GM23338 (cell line): ENCODE measurements around the gene TTC1. TPM values are rescaled to one million over a fixed set of nuclear protein-coding genes. Genes with fewer than 3 reads are reported as not detected.
A peak's percentile ranks its signal among the peaks of the same experiment; 100 is the strongest.

Source experiments
- ATAC-seq: fragments of 200-7000 bp; cut with Tn5 transposase; 3 replicates; pipeline ENCODE4 v1.9.1; 2020
- DNase-seq: peaks from one replicate; pipeline ENCODE4 v3.0.0-alpha.2; 2015; ENCODE audit warnings: low spot score
- H2AFZ ChIP-seq: fragments of 200-600 bp; sonication (generic); 2 replicates; pipeline ENCODE4 v1.8.0; 2016; ENCODE audit warnings: antibody characterized with exemption, mild to moderate bottlenecking, moderate library complexity
- H3F3A ChIP-seq: fragments of 200-600 bp; sonication (generic); replicated peaks from 2 replicates; pipeline ENCODE4 v1.8.0; 2017; ENCODE audit warnings: antibody characterized with exemption, mixed run types, low read depth
- H3K27ac ChIP-seq: fragments of 200-600 bp; sonication (generic); 2 replicates; pipeline ENCODE4 v1.6.1; 2016; ENCODE audit warnings: low read depth
- H3K27me3 ChIP-seq: fragments of 200-600 bp; sonication (generic); 2 replicates; pipeline ENCODE4 v1.8.0; 2016; ENCODE audit warnings: mild to moderate bottlenecking, mixed run types, moderate library complexity; ENCODE audit not compliant: insufficient read depth
- H3K36me3 ChIP-seq: fragments of 200-600 bp; sonication (generic); 2 replicates; pipeline ENCODE4 v1.8.0; 2016; ENCODE audit warnings: mild to moderate bottlenecking; ENCODE audit not compliant: insufficient read depth
- H3K4me1 ChIP-seq: fragments of 200-600 bp; sonication (generic); 2 replicates; pipeline ENCODE4 v1.8.0; 2016; ENCODE audit warnings: mild to moderate bottlenecking, moderate library complexity; ENCODE audit not compliant: insufficient read depth
- H3K4me2 ChIP-seq: fragments of 200-600 bp; sonication (generic); 2 replicates; pipeline ENCODE4 v1.7.1; 2017; ENCODE audit warnings: mixed run types
- H3K4me3 ChIP-seq: fragments of 200-600 bp; sonication (generic); 2 replicates; pipeline ENCODE4 v1.6.1; 2016; ENCODE audit warnings: mixed run types
- H3K79me2 ChIP-seq: fragments of 200-600 bp; sonication (generic); replicated peaks from 2 replicates; pipeline ENCODE4 v1.8.0; 2017; ENCODE audit warnings: mild to moderate bottlenecking; ENCODE audit not compliant: insufficient read depth
- H3K9me2 ChIP-seq: fragments of 200-600 bp; sonication (generic); 2 replicates; pipeline ENCODE4 v1.8.0; 2017; ENCODE audit not compliant: insufficient read depth
- H4K20me1 ChIP-seq: fragments of 200-600 bp; sonication (generic); replicated peaks from 2 replicates; pipeline ENCODE4 v1.8.0; 2017; ENCODE audit warnings: mild to moderate bottlenecking; ENCODE audit not compliant: insufficient read depth
- H3K27ac Mint-ChIP-seq: 2 replicates; pipeline ENCODE4 v1.8.0; 2020; ENCODE audit warnings: inconsistent platforms, mild to moderate bottlenecking, moderate library complexity, mixed read lengths
- H3K27me3 Mint-ChIP-seq: 3 replicates; pipeline ENCODE4 v1.8.0; 2022; ENCODE audit warnings: low read depth, mild to moderate bottlenecking, moderate library complexity, mixed read lengths, inconsistent platforms; ENCODE audit not compliant: insufficient read depth, poor library complexity
- H3K36me3 Mint-ChIP-seq: 3 replicates; pipeline ENCODE4 v1.8.0; 2021; ENCODE audit warnings: low read depth, mild to moderate bottlenecking, inconsistent platforms, moderate library complexity, mixed read lengths
- H3K4me1 Mint-ChIP-seq: 3 replicates; pipeline ENCODE4 v1.8.0; 2020; ENCODE audit warnings: mild to moderate bottlenecking, inconsistent platforms, mixed read lengths
- H3K4me3 Mint-ChIP-seq: 3 replicates; pipeline ENCODE4 v1.8.0; 2021; ENCODE audit warnings: moderate library complexity, mild to moderate bottlenecking, inconsistent platforms, mixed read lengths
- H3K9me3 Mint-ChIP-seq: 3 replicates; pipeline ENCODE4 v1.8.0; 2020; ENCODE audit warnings: moderate library complexity, mild to moderate bottlenecking, inconsistent platforms, mixed read lengths
- CREB1 ChIP-seq: fragments of 250-450 bp; sonication (Bioruptor Pico); IDR thresholded peaks from 2 replicates; pipeline ENCODE4 v1.5.0; 2020; ENCODE audit warnings: low read depth, mild to moderate bottlenecking, moderate library complexity
- EZH2 ChIP-seq: fragments of 200-600 bp; sonication (generic); IDR thresholded peaks from one replicate; pipeline ENCODE4 v1.8.0; 2017; ENCODE audit warnings: antibody characterized with exemption, mild to moderate bottlenecking, low read depth; ENCODE audit not compliant: unreplicated experiment
- EZH2phosphoT487 ChIP-seq: fragments of 200-600 bp; sonication (generic); IDR thresholded peaks from one replicate; pipeline ENCODE4 v1.8.1; 2018; ENCODE audit warnings: antibody characterized with exemption; ENCODE audit not compliant: unreplicated experiment
- JUNB ChIP-seq: IDR thresholded peaks from one replicate; pipeline ENCODE4 v1.6.1; 2016; ENCODE audit warnings: antibody characterized with exemption; ENCODE audit not compliant: unreplicated experiment
- NANOG ChIP-seq: IDR thresholded peaks from 2 replicates; pipeline ENCODE4 v1.6.1; 2016; ENCODE audit warnings: antibody characterized with exemption, borderline replicate concordance
- POLR2AphosphoS5 ChIP-seq: IDR thresholded peaks from 2 replicates; pipeline ENCODE4 v1.6.1; 2016; ENCODE audit warnings: antibody characterized with exemption, low read depth
- REST ChIP-seq: IDR thresholded peaks from one replicate; pipeline ENCODE4 v1.6.1; 2018; ENCODE audit warnings: antibody characterized with exemption; ENCODE audit not compliant: unreplicated experiment
- STAT1 ChIP-seq: IDR thresholded peaks from one replicate; pipeline ENCODE4 v1.6.1; 2016; ENCODE audit warnings: antibody characterized with exemption; ENCODE audit not compliant: unreplicated experiment
- ZNF114 ChIP-seq: fragments of 250-450 bp; sonication (Bioruptor Pico); IDR thresholded peaks from 2 replicates; pipeline ENCODE4 v1.5.0; 2020; ENCODE audit warnings: mild to moderate bottlenecking, moderate library complexity
- ZNF331 ChIP-seq: fragments of 250-450 bp; sonication (Bioruptor Pico); IDR thresholded peaks from 2 replicates; pipeline ENCODE4 v1.5.0; 2020; ENCODE audit warnings: low read depth, mild to moderate bottlenecking, moderate library complexity
- ZNF462 ChIP-seq: fragments of 250-450 bp; sonication (Bioruptor Pico); IDR thresholded peaks from 2 replicates; pipeline ENCODE4 v1.5.0; 2020; ENCODE audit warnings: mild to moderate bottlenecking, moderate library complexity
- polyA plus RNA-seq: library from polyadenylated mRNA; unstranded; fragments of >200 nt; fragmentation: Nextera tagmentation; extraction: Ambion mirVana; gene quantifications from 2 replicates; pipeline ENCODE4 v1.2.1, GENCODE V29; 2016
- total RNA-seq: library from RNA; depleted of rRNA; stranded (reverse); fragments of >200 nt; shearing (Covaris generic); gene quantifications from 2 replicates; pipeline ENCODE4 v1.2.3, GENCODE V29; 2014
- TF ChIP-seq, protein P1 (sequence below): IDR thresholded peaks from 2 replicates; pipeline ENCODE4 v1.6.1; 2016; ENCODE audit warnings: antibody characterized with exemption
- TF ChIP-seq, protein P2 (sequence below), 2 experiments: fragments of 200-600 bp in 1 of 2; sonication (generic) in 1 of 2; conservative IDR thresholded peaks; 2 replicates each; pipeline versions ENCODE4 v1.5.1 to v1.6.1; 2016 to 2017; ENCODE audit warnings: antibody characterized with exemption in 2 of 2, low read depth in 2 of 2, mild to moderate bottlenecking in 2 of 2, moderate library complexity in 1 of 2

Gene TTC1
- total and polyA plus RNA-seq, 2 experiments from 2014 or later: 48.9 to 131 TPM

DNA sequence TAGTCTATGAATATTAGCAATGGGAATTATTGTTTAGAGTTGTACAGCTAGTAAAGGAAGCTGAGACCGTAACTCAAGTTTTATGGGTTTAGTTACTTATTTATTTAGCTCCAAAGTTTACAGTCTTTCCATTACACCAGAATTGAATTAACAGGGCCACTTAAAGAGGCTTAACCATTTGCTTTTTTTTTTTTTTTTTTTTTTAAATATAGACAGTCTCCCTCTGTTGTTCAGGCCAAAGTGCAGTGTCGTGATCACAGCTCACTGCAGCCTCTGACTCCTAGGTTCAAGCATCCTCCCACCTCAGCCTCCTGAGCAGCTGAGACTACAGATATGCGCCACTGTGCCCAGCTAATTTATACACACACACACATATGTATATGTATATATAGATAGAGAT is 1.4 kb upstream of the TTC1 start:
- H3K9me2 ChIP-seq: no peaks in the 10 kb centered on the region
- H3K4me3 Mint-ChIP-seq: no peak overlapping the region
- peaks cover 28% of the 10 kb centered on the region for H3K79me2 ChIP-seq
- H2AFZ ChIP-seq: peak overlapping the region; percentile 64; the same call in 1 of the 2 replicates
- H3K4me3 ChIP-seq: no peak overlapping the region
- H3K4me1 ChIP-seq: peaks cover 3% of the 10 kb centered on the region; the same call in 1 of the 2 replicates
- no peak overlapping the region for H3K27ac Mint-ChIP-seq
- DNase-seq (no peak), ATAC-seq (no peak)
- H3F3A ChIP-seq: no peaks in the 10 kb centered on the region
- peaks cover 19% of the 10 kb centered on the region; the same call in 1 of the 2 replicates for H3K36me3 ChIP-seq
- no peak for TF ChIP-seq REST
- no peak for TF ChIP-seq EZH2
- no peak for TF ChIP-seq ZNF114 (CRISPR knock-in tag)
- TF ChIP-seq STAT1: no peak
- no peak for TF ChIP-seq EZH2phosphoT487
- no peak for TF ChIP-seq ZNF331 (CRISPR knock-in tag)
- TF ChIP-seq POLR2AphosphoS5: no peak
- TF ChIP-seq CREB1: no peak
- TF ChIP-seq NANOG: no peak
- TF ChIP-seq, protein P1, sequence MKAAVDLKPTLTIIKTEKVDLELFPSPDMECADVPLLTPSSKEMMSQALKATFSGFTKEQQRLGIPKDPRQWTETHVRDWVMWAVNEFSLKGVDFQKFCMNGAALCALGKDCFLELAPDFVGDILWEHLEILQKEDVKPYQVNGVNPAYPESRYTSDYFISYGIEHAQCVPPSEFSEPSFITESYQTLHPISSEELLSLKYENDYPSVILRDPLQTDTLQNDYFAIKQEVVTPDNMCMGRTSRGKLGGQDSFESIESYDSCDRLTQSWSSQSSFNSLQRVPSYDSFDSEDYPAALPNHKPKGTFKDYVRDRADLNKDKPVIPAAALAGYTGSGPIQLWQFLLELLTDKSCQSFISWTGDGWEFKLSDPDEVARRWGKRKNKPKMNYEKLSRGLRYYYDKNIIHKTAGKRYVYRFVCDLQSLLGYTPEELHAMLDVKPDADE: no peak
- no peak for TF ChIP-seq ZNF462
- TF ChIP-seq, protein P2, sequence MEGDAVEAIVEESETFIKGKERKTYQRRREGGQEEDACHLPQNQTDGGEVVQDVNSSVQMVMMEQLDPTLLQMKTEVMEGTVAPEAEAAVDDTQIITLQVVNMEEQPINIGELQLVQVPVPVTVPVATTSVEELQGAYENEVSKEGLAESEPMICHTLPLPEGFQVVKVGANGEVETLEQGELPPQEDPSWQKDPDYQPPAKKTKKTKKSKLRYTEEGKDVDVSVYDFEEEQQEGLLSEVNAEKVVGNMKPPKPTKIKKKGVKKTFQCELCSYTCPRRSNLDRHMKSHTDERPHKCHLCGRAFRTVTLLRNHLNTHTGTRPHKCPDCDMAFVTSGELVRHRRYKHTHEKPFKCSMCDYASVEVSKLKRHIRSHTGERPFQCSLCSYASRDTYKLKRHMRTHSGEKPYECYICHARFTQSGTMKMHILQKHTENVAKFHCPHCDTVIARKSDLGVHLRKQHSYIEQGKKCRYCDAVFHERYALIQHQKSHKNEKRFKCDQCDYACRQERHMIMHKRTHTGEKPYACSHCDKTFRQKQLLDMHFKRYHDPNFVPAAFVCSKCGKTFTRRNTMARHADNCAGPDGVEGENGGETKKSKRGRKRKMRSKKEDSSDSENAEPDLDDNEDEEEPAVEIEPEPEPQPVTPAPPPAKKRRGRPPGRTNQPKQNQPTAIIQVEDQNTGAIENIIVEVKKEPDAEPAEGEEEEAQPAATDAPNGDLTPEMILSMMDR (conservative IDR thresholded peaks at IDR 0.05; ENCODE audit: low read depth in 2 of 2): no peak
- no peak for TF ChIP-seq JUNB
- peaks cover 10% of the 10 kb centered on the region for H3K4me1 Mint-ChIP-seq
- 0 out of 2 replicates have a peak, but pooled peaks cover 8% of the 10 kb centered on the region for H4K20me1 ChIP-seq
- H3K36me3 Mint-ChIP-seq: peaks cover 22% of the 10 kb centered on the region
- H3K27ac ChIP-seq: no peak overlapping the region
- no peaks in the 10 kb centered on the region for H3K27me3 ChIP-seq
- H3K9me3 Mint-ChIP-seq: no peaks in the 10 kb centered on the region
- H3K4me2 ChIP-seq: no peak overlapping the region
- H3K27me3 Mint-ChIP-seq: peaks cover 2% of the 10 kb centered on the region
